ENCODE measurements around the gene MAST4.

- TF ChIP-seq, protein P1, sequence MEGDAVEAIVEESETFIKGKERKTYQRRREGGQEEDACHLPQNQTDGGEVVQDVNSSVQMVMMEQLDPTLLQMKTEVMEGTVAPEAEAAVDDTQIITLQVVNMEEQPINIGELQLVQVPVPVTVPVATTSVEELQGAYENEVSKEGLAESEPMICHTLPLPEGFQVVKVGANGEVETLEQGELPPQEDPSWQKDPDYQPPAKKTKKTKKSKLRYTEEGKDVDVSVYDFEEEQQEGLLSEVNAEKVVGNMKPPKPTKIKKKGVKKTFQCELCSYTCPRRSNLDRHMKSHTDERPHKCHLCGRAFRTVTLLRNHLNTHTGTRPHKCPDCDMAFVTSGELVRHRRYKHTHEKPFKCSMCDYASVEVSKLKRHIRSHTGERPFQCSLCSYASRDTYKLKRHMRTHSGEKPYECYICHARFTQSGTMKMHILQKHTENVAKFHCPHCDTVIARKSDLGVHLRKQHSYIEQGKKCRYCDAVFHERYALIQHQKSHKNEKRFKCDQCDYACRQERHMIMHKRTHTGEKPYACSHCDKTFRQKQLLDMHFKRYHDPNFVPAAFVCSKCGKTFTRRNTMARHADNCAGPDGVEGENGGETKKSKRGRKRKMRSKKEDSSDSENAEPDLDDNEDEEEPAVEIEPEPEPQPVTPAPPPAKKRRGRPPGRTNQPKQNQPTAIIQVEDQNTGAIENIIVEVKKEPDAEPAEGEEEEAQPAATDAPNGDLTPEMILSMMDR (conservative IDR thresholded peaks at IDR 0.05; ENCODE audit: low read depth, low read length) = no peak
- TF ChIP-seq POLR2A (IDR thresholded peaks at IDR 0.05; ENCODE audit: low read depth, low read length) (no peak), MAFK (IDR thresholded peaks at IDR 0.05; ENCODE audit: low read depth, low read length) (no peak), FOS (IDR thresholded peaks at IDR 0.05; ENCODE audit: low read depth, low read length) (no peak), MXI1 (IDR thresholded peaks at IDR 0.05; ENCODE audit: borderline replicate concordance, low read depth, low read length) (no peak), CHD1 (IDR thresholded peaks at IDR 0.05; ENCODE audit: low read depth, low read length) (no peak), SMC3 (IDR thresholded peaks at IDR 0.05; ENCODE audit: low read depth, low read length) (no peak), NFE2L2 (IDR thresholded peaks at IDR 0.05; ENCODE audit: low read depth, low read length) (no peak), BHLHE40 (IDR thresholded peaks at IDR 0.05; ENCODE audit: low read depth, low read length) (no peak), CEBPB (IDR thresholded peaks at IDR 0.05; ENCODE audit: low read depth, low read length) (no peak)
Observed at GRCh38 chr5:66769030-66769733, 173.0 kb downstream of the MAST4 start.

Data from IMR-90 (cell line).